Osteocyte (in vitro differentiated cells): ENCODE results near the gene LOXHD1. TPM values are rescaled to one million over a fixed set of nuclear protein-coding genes. Genes with fewer than 3 reads are reported as not detected.

ENCODE experiments used
- DNase-seq: peaks from one replicate; pipeline ENCODE4 v3.0.0; 2021; ENCODE audit warnings: mixed read lengths; ENCODE audit not compliant: unreplicated experiment; ENCODE audit errors: extremely low spot score
- H3K27ac Mint-ChIP-seq: one replicate; pipeline ENCODE4 v1.8.0; 2021; ENCODE audit warnings: mild to moderate bottlenecking, mixed read lengths; ENCODE audit not compliant: unreplicated experiment
- H3K27me3 Mint-ChIP-seq: one replicate; pipeline ENCODE4 v1.8.0; 2021; ENCODE audit warnings: mixed read lengths; ENCODE audit not compliant: unreplicated experiment
- H3K36me3 Mint-ChIP-seq: one replicate; pipeline ENCODE4 v1.8.0; 2021; ENCODE audit warnings: mixed read lengths; ENCODE audit not compliant: unreplicated experiment
- H3K4me1 Mint-ChIP-seq: one replicate; pipeline ENCODE4 v1.8.0; 2021; ENCODE audit warnings: mixed read lengths; ENCODE audit not compliant: unreplicated experiment
- H3K4me3 Mint-ChIP-seq: one replicate; pipeline ENCODE4 v1.8.0; 2021; ENCODE audit warnings: mild to moderate bottlenecking, moderate library complexity, mixed read lengths; ENCODE audit not compliant: unreplicated experiment
- H3K9me3 Mint-ChIP-seq: one replicate; pipeline ENCODE4 v1.8.0; 2021; ENCODE audit warnings: mixed read lengths; ENCODE audit not compliant: unreplicated experiment
- CTCF ChIP-seq: fragments of 200-600 bp; sonication (generic); IDR thresholded peaks from 2 replicates; pipeline ENCODE4 v1.5.0; 2021; ENCODE audit warnings: antibody characterized with exemption, mild to moderate bottlenecking, moderate library complexity
- total RNA-seq: library from RNA; stranded (reverse); gene quantifications from 2 replicates; pipeline ENCODE4 v1.2.1, GENCODE V29; 2021

Gene LOXHD1
- total RNA-seq, 1 donor from 2014 or later, result not detected

GRCh38 chr18:46622999-46623398, 34.0 kb downstream of the LOXHD1 start:
- peak; percentile 56 for TF ChIP-seq CTCF
- H3K4me3 Mint-ChIP-seq, result no peak overlapping the region
- no peak for DNase-seq

GRCh38 chr18:46622451-46622850, 34.6 kb downstream of the LOXHD1 start:
- Mint-ChIP-seq H3K27me3 (peaks cover 24% of the 10 kb centered on the region), H3K4me3 (no peak overlapping the region), H3K27ac (no peak overlapping the region), H3K4me1 (no peaks in the 10 kb centered on the region), H3K9me3 (no peaks in the 10 kb centered on the region), H3K36me3 (no peaks in the 10 kb centered on the region)
- peak; percentile 64 for DNase-seq
- TF ChIP-seq CTCF, result no peak

More at GRCh38 chr18:46622999-46623398, 34.0 kb downstream of the LOXHD1 start:
- H3K27me3 Mint-ChIP-seq, result peaks cover 27% of the 10 kb centered on the region
- H3K4me1 Mint-ChIP-seq, result no peaks in the 10 kb centered on the region
- no peak overlapping the region for H3K27ac Mint-ChIP-seq
- no peaks in the 10 kb centered on the region for H3K36me3 Mint-ChIP-seq
- H3K9me3 Mint-ChIP-seq, result no peaks in the 10 kb centered on the region

- no peak overlapping the region for H3K4me3 Mint-ChIP-seq
- H3K36me3 Mint-ChIP-seq, result no peaks in the 10 kb centered on the region
- H3K9me3 Mint-ChIP-seq, result no peaks in the 10 kb centered on the region
Observed at GRCh38 chr18:46621871-46622270, 35.1 kb downstream of the LOXHD1 start.

GRCh38 chr18:46621111-46621766, 35.8 kb downstream of the LOXHD1 start:
- peaks cover 25% of the 10 kb centered on the region for H3K27me3 Mint-ChIP-seq
- no peaks in the 10 kb centered on the region for H3K36me3 Mint-ChIP-seq
- no peak overlapping the region for H3K4me3 Mint-ChIP-seq
- H3K27ac Mint-ChIP-seq, result no peak overlapping the region
- DNase-seq, result peak; percentile 67
- no peak for TF ChIP-seq CTCF
- no peaks in the 10 kb centered on the region for H3K4me1 Mint-ChIP-seq
- no peaks in the 10 kb centered on the region for H3K9me3 Mint-ChIP-seq

More at GRCh38 chr18:46621871-46622270, 35.1 kb downstream of the LOXHD1 start:
- Mint-ChIP-seq H3K27me3 (peaks cover 21% of the 10 kb centered on the region), H3K27ac (no peak overlapping the region), H3K4me1 (no peaks in the 10 kb centered on the region)
- peak; percentile 53 for DNase-seq
- TF ChIP-seq CTCF, result no peak

- TF ChIP-seq CTCF, result no peak
- H3K36me3 Mint-ChIP-seq, result no peaks in the 10 kb centered on the region
- no peaks in the 10 kb centered on the region for H3K9me3 Mint-ChIP-seq
- no peak overlapping the region for H3K27ac Mint-ChIP-seq
- no peaks in the 10 kb centered on the region for H3K4me1 Mint-ChIP-seq
- peak; percentile 53 for DNase-seq
- H3K27me3 Mint-ChIP-seq, result peaks cover 28% of the 10 kb centered on the region
- no peak overlapping the region for H3K4me3 Mint-ChIP-seq
Observed at GRCh38 chr18:46619559-46619958, 37.5 kb downstream of the LOXHD1 start.
